K562 (cell line): ENCODE data around the gene HTR1D.

Experiments used
- HDGF ChIP-seq: fragments of 450-650 bp; IDR thresholded peaks from 2 replicates; pipeline ENCODE4 v1.6.1; 2016
- POLR2H ChIP-seq: IDR thresholded peaks from 2 replicates; pipeline ENCODE4 v1.6.1; 2016; ENCODE audit warnings: missing genetic modification characterization, low read depth, mild to moderate bottlenecking, control low read depth, missing compliant biosample characterization, moderate library complexity
- SIN3A ChIP-seq, 2 experiments: fragments of 150-350 bp in 1 of 2; IDR thresholded peaks; 2 replicates each; pipeline ENCODE4 v1.6.1; 2011 to 2016; ENCODE audit warnings: borderline replicate concordance in 2 of 2, low read depth in 2 of 2, low read length in 2 of 2, mild to moderate bottlenecking in 2 of 2, moderate library complexity in 2 of 2; ENCODE audit not compliant: control insufficient read depth in 1 of 2
- UBTF ChIP-seq, 2 experiments: IDR thresholded peaks; 2 replicates each; pipeline ENCODE4 v1.6.1; 2012; ENCODE audit warnings: improper control_type of control experiment in 2 of 2, low read depth in 2 of 2, low read length in 2 of 2, borderline replicate concordance in 1 of 2

DNA sequence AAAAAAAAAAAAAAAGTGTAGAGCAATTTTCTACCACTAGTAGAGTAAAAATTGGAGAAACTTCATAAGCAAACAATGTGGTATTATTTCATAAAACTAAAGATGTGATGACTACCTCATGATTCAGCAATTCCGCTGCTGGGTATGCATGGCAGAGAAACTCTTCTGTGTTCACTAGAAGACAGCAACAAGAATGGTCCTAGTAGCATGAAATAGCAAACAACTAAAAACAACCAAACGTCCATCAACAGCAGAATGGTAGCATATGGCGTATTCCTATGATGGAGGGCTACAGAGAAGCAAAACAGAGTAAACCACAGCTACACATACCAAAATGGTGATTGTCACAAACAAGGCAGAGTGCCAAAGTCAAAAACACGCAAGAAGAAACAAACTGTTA lies 18.9 kb downstream of the HTR1D start:
- TF ChIP-seq POLR2H (tag) = no peak
- TF ChIP-seq UBTF (IDR thresholded peaks at IDR 0.05; ENCODE audit: borderline replicate concordance in 1 of 2, low read depth in 2 of 2, low read length in 2 of 2) = no peak
- no peak for TF ChIP-seq HDGF
- no peak for TF ChIP-seq SIN3A (IDR thresholded peaks at IDR 0.05; ENCODE audit: borderline replicate concordance in 2 of 2, control insufficient read depth in 1 of 2, low read depth in 2 of 2, low read length in 2 of 2)
